HCT116 (cell line): Measurements from ENCODE around the gene APBA2. TPM values are rescaled to one million over a fixed set of nuclear protein-coding genes. Genes with fewer than 3 reads are reported as not detected.

Experiments
- ATAC-seq: fragments of 200-7000 bp; cut with Tn5 transposase; 2 replicates; pipeline ENCODE4 v1.9.1; 2020; ENCODE audit warnings: mild to moderate bottlenecking, moderate library complexity
- BruUV-seq: library from RNA; stranded (reverse); fragments of 400-500 nt; replicated peaks from 2 replicates; lab custom pipeline; 2021; lab: Mats Ljungman, UMichigan
- CTCF ChIA-PET: fragments of 300-600 bp; sonication (Branson Sonifier 250); formaldehyde crosslinking; loops from one replicate; lab custom pipeline; 2021; ENCODE audit warnings: antibody characterized with exemption; lab: Charles Lee
- POLR2A ChIA-PET: fragments of 300-600, 350-600 bp; sonication (Branson Sonifier 250); formaldehyde crosslinking; loops from one replicate; lab custom pipeline; 2021; ENCODE audit warnings: antibody characterized with exemption; lab: Charles Lee
- RAD21 ChIA-PET, 2 experiments: fragments of 300-600 bp; sonication (Branson Sonifier 250); formaldehyde crosslinking; loops; one replicate each; lab custom pipeline; 2023; ENCODE audit warnings: low total read pairs in 2 of 2; ENCODE audit not compliant: uncharacterized antibody in 2 of 2, unreplicated experiment in 2 of 2, low non-redundant PET in 1 of 2; lab: Charles Lee
- DNase-seq: peaks from one replicate; pipeline ENCODE4 v3.0.0-alpha.2; 2010; ENCODE audit warnings: low read depth, low spot score
- H2AFZ ChIP-seq: fragments of 200-600 bp; shearing (Covaris generic), sonication (generic); 2 replicates; pipeline ENCODE4 v1.6.1; 2017; ENCODE audit warnings: low read depth, mixed run types, mixed read lengths, antibody characterized with exemption, low read length; ENCODE audit not compliant: poor library complexity, severe bottlenecking
- H3K27ac ChIP-seq: 2 replicates; pipeline ENCODE4 v1.5.1; 2012; ENCODE audit warnings: low read depth, low read length
- H3K27me3 ChIP-seq: fragments of 200-600 bp; sonication (generic); 2 replicates; pipeline ENCODE4 v1.6.1; 2016; ENCODE audit warnings: mixed run types, low read length, mixed read lengths; ENCODE audit not compliant: insufficient read depth
- H3K36me3 ChIP-seq, 2 experiments: fragments of 200-500 bp in 1 of 2; fragments of 200-600 bp in 1 of 2; sonication (Bioruptor generic) in 1 of 2; sonication (generic) in 1 of 2; 2 replicates each; pipeline versions ENCODE4 v1.5.1 to v1.6.1; 2014 to 2016; ENCODE audit warnings: low read length in 2 of 2, inconsistent platforms in 1 of 2, mixed read lengths in 1 of 2, mixed run types in 1 of 2; ENCODE audit not compliant: insufficient read depth in 2 of 2, control insufficient read depth in 1 of 2
- H3K4me1 ChIP-seq, 2 experiments: fragments of 200-600 bp in 1 of 2; sonication (generic) in 1 of 2; 2 replicates each; pipeline versions ENCODE4 v1.5.1 to v1.6.1; 2012 to 2017; ENCODE audit warnings: low read length in 2 of 2, inconsistent platforms in 1 of 2, mild to moderate bottlenecking in 1 of 2, mixed read lengths in 1 of 2, mixed run types in 1 of 2, moderate library complexity in 1 of 2; ENCODE audit not compliant: insufficient read depth in 2 of 2, control insufficient read depth in 1 of 2
- H3K4me2 ChIP-seq: fragments of 200-600 bp; sonication (generic); 2 replicates; pipeline ENCODE4 v1.6.1; 2017; ENCODE audit warnings: mixed run types, low read length, mixed read lengths
- H3K4me3 ChIP-seq, 2 experiments: fragments of 200-600 bp in 1 of 2; sonication (generic) in 1 of 2; replicated peaks in 1 of 2; 2 replicates each; pipeline ENCODE4 v1.5.1; 2011 to 2016; ENCODE audit warnings: low read length in 2 of 2, control low read depth in 1 of 2, low read depth in 1 of 2, mild to moderate bottlenecking in 1 of 2, mixed read lengths in 1 of 2, mixed run types in 1 of 2
- H3K79me2 ChIP-seq: fragments of 200-600 bp; sonication (generic); 2 replicates; pipeline ENCODE4 v1.6.1; 2017; ENCODE audit warnings: mild to moderate bottlenecking, mixed run types, low read length, moderate library complexity, mixed read lengths; ENCODE audit not compliant: insufficient read depth
- H3K9ac ChIP-seq: fragments of 200-600 bp; sonication (generic); 2 replicates; pipeline ENCODE4 v1.6.1; 2016; ENCODE audit warnings: low read length, mixed read lengths
- H3K9me2 ChIP-seq: fragments of 200-600 bp; sonication (generic), shearing (Covaris generic); 2 replicates; pipeline ENCODE4 v1.6.1; 2017; ENCODE audit warnings: mixed run types, mild to moderate bottlenecking, moderate library complexity; ENCODE audit not compliant: insufficient read depth
- H3K9me3 ChIP-seq, 2 experiments: fragments of 200-500 bp in 1 of 2; fragments of 200-600 bp in 1 of 2; sonication (Bioruptor generic) in 1 of 2; sonication (generic) in 1 of 2; 2 replicates each; pipeline ENCODE4 v1.6.1; 2014 to 2017; ENCODE audit warnings: low read length in 2 of 2, mixed read lengths in 2 of 2, inconsistent platforms in 1 of 2, low read depth in 1 of 2, mild to moderate bottlenecking in 1 of 2, mixed run types in 1 of 2, moderate library complexity in 1 of 2; ENCODE audit not compliant: control insufficient read depth in 1 of 2, insufficient read depth in 1 of 2
- H4K20me1 ChIP-seq: fragments of 200-600 bp; sonication (generic), shearing (Covaris generic); 2 replicates; pipeline ENCODE4 v1.6.1; 2017; ENCODE audit warnings: mixed run types, mild to moderate bottlenecking, moderate library complexity; ENCODE audit not compliant: insufficient read depth
- CBX3 ChIP-seq: IDR thresholded peaks from 2 replicates; pipeline ENCODE4 v1.6.1; 2012; ENCODE audit warnings: low read depth
- EGR1 ChIP-seq: IDR thresholded peaks from 2 replicates; pipeline ENCODE4 v1.6.1; 2012; ENCODE audit warnings: low read depth
- EZH2 ChIP-seq: fragments of 200-600 bp; sonication (generic); IDR thresholded peaks from 2 replicates; pipeline ENCODE4 v1.6.1; 2017; ENCODE audit warnings: antibody characterized with exemption, mixed run types
- EZH2phosphoT487 ChIP-seq: fragments of 200-600 bp; IDR thresholded peaks from 2 replicates; pipeline ENCODE4 v1.6.1; 2018; ENCODE audit warnings: antibody characterized with exemption, borderline replicate concordance
- FOSL1 ChIP-seq: IDR thresholded peaks from 2 replicates; pipeline ENCODE4 v1.6.1; 2012; ENCODE audit warnings: low read depth
- POLR2A ChIP-seq: IDR thresholded peaks from 2 replicates; pipeline ENCODE4 v1.7.0; 2011; ENCODE audit warnings: borderline replicate concordance; ENCODE audit not compliant: insufficient read depth, insufficient read length; ENCODE audit errors: extremely low read depth
- POLR2AphosphoS5 ChIP-seq: IDR thresholded peaks from 2 replicates; pipeline ENCODE4 v1.6.1; 2011; ENCODE audit warnings: mild to moderate bottlenecking, low read depth, low read length, moderate library complexity
- RAD21 ChIP-seq: IDR thresholded peaks from 2 replicates; pipeline ENCODE4 v1.6.1; 2012; ENCODE audit warnings: low read depth, mild to moderate bottlenecking
- SIN3A ChIP-seq: IDR thresholded peaks from 2 replicates; pipeline ENCODE4 v1.6.1; 2012; ENCODE audit warnings: low read depth
- SRF ChIP-seq: IDR thresholded peaks from 2 replicates; pipeline ENCODE4 v1.6.1; 2012; ENCODE audit warnings: low read depth
- TCF7L2 ChIP-seq: IDR thresholded peaks from 2 replicates; pipeline ENCODE4 v1.7.0; 2011; ENCODE audit warnings: borderline replicate concordance, inconsistent platforms; ENCODE audit not compliant: insufficient read depth, insufficient read length; ENCODE audit errors: extremely low read depth
- ZFX ChIP-seq: fragments of 450-650 bp; IDR thresholded peaks from 2 replicates; pipeline ENCODE4 v1.6.1; 2017
- ZNF274 ChIP-seq: fragments of 200-500 bp; sonication (Bioruptor generic); IDR thresholded peaks from 2 replicates; pipeline ENCODE4 v1.6.1; 2014; ENCODE audit warnings: mild to moderate bottlenecking, low read depth, low read length, inconsistent platforms
- intact Hi-C: fragments of 100-400 bp; cut with micrococcal nuclease; formaldehyde crosslinking; loops from 2 replicates; pipeline ENCODE4 v1.10.0; 2022
- total RNA-seq: library from RNA; stranded (reverse); gene quantifications from one replicate; pipeline ENCODE4 v1.2.1, GENCODE V29; 2021; ENCODE audit not compliant: unreplicated experiment
- TF ChIP-seq, protein P1 (sequence below): IDR thresholded peaks from 2 replicates; pipeline ENCODE4 v1.6.1; 2011; ENCODE audit warnings: mild to moderate bottlenecking, low read length, moderate library complexity; ENCODE audit not compliant: insufficient replicate concordance; ENCODE audit errors: extremely low read depth
- TF ChIP-seq, protein P2 (sequence below): IDR thresholded peaks from 2 replicates; pipeline ENCODE4 v1.6.1; 2012
- TF ChIP-seq, protein P3 (sequence below): IDR thresholded peaks from 2 replicates; pipeline ENCODE4 v1.6.1; 2012

APBA2 gene
- total RNA-seq, 1 experiment from 2014 or later, result 0.47 TPM

DNA sequence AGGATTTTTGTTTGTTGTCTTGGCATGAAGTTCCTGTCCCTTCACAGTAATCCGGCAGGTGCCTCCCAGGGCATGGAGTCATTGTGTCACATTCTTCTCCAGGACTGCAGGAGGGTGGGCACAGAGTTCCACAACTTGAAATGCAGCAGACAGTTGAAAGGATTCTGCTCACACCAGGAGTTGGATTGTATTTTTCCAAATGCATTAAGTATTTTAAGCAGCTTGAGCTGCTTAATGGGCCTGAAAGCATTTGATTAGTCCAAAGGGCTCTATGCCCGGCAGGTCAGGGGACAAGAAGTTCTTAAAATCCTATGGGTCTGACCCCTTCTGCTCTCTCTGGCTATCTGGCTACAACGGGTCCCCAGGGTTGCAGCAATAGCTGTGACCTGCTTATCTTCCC, 92.9 kb downstream of the APBA2 start:
- H3K27ac ChIP-seq, result no peak overlapping the region
- no peaks in the 10 kb centered on the region for H4K20me1 ChIP-seq
- peaks cover 21% of the 10 kb centered on the region for H3K27me3 ChIP-seq
- H3K36me3 ChIP-seq, result no peaks in the 10 kb centered on the region
- no peak overlapping the region for H3K9ac ChIP-seq
- H3K9me2 ChIP-seq, result no peaks in the 10 kb centered on the region
- RAD21 ChIA-PET, result no interaction called here
- intact Hi-C loops, result loop anchor here (5.0 to 10.0 kb wide), 2 partner anchors 51 to 854 kb away; no protein-coding TSS in a partner anchor
- BruUV-seq, result no TSS peak
- no peak for ATAC-seq
- CTCF ChIA-PET, result interaction anchor here (1.5 kb wide), 1 partner anchor 44 kb away, joined by 3 read pairs; no protein-coding TSS in a partner anchor
- H3K79me2 ChIP-seq, result no peaks in the 10 kb centered on the region
- POLR2A ChIA-PET, result no interaction called here
- H3K4me3 ChIP-seq, result no peak overlapping the region
- no peak overlapping the region for H2AFZ ChIP-seq
- TF ChIP-seq, protein P1, sequence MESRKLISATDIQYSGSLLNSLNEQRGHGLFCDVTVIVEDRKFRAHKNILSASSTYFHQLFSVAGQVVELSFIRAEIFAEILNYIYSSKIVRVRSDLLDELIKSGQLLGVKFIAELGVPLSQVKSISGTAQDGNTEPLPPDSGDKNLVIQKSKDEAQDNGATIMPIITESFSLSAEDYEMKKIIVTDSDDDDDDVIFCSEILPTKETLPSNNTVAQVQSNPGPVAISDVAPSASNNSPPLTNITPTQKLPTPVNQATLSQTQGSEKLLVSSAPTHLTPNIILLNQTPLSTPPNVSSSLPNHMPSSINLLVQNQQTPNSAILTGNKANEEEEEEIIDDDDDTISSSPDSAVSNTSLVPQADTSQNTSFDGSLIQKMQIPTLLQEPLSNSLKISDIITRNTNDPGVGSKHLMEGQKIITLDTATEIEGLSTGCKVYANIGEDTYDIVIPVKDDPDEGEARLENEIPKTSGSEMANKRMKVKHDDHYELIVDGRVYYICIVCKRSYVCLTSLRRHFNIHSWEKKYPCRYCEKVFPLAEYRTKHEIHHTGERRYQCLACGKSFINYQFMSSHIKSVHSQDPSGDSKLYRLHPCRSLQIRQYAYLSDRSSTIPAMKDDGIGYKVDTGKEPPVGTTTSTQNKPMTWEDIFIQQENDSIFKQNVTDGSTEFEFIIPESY, result no peak
- no peak for TF ChIP-seq EZH2phosphoT487
- no peaks in the 10 kb centered on the region for H3K9me3 ChIP-seq
- DNase-seq, result no peak
- H3K4me2 ChIP-seq, result no peak overlapping the region
- H3K4me1 ChIP-seq, result peaks cover 0 to 14% of the 10 kb centered on the region in 2 experiments; a peak in 3 of 4 replicates

DNA sequence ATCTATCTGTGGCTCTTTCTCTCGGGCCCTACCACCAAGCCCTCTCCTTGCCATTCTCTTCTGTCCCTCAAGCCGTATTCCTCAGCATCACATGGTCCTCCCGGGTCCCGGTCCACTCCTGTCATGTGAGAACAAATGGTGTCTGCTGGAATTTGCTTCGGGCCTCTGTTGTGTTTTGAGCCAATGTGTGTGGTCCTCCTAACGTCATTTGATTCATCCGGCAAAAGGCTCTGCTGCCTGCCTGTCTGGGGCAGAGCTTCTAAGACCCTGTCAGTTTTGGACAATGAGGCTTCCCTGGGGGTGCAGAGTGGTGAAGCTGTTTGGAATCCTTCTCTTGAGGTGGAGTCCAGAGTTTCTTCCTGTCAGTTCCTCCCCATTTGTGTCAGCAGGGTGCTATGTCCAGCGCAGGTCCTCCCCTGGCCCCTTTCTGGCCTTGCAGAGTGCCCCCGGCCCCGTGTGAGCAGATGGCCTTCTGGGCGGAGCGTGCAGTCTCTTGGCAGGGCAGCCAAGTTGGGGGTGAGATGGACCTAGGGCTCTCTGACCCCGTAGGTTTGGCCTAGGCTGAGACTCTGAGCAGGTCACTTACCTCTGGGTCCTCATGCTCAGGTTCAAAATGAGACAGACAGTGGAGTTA, 93.6 kb downstream of the APBA2 start:
- peaks cover 21% of the 10 kb centered on the region for H3K27me3 ChIP-seq
- H3K36me3 ChIP-seq, result no peaks in the 10 kb centered on the region
- intact Hi-C loops, result loop anchor here (5.0 to 10.0 kb wide), 2 partner anchors 52 to 855 kb away; no protein-coding TSS in a partner anchor
- ChIA-PET RAD21 (no interaction called here), CTCF (no interaction called here), POLR2A (no interaction called here)
- ATAC-seq (no peak), DNase-seq (no peak)
- TF ChIP-seq RAD21, result no peak
- no peak for TF ChIP-seq POLR2AphosphoS5
- TF ChIP-seq CBX3, result no peak
- no peak for TF ChIP-seq SRF
- TF ChIP-seq EZH2, result no peak
- no peak for TF ChIP-seq EGR1
- TF ChIP-seq, protein P2, sequence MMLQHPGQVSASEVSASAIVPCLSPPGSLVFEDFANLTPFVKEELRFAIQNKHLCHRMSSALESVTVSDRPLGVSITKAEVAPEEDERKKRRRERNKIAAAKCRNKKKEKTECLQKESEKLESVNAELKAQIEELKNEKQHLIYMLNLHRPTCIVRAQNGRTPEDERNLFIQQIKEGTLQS, result no peak
- TF ChIP-seq, protein P3, sequence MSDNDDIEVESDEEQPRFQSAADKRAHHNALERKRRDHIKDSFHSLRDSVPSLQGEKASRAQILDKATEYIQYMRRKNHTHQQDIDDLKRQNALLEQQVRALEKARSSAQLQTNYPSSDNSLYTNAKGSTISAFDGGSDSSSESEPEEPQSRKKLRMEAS, result no peak
- TF ChIP-seq TCF7L2, result no peak
- TF ChIP-seq ZNF274, result no peak
- TF ChIP-seq FOSL1, result no peak
- no peak for TF ChIP-seq ZFX
- no peak for TF ChIP-seq SIN3A
- TF ChIP-seq, protein P1, result no peak
- TF ChIP-seq POLR2A, result no peak
- H3K4me3 ChIP-seq, result no peak overlapping the region
- H3K4me2 ChIP-seq, result no peak overlapping the region
- no peak overlapping the region for H3K9ac ChIP-seq
- BruUV-seq, result no TSS peak
- H3K9me3 ChIP-seq, result no peaks in the 10 kb centered on the region
- no peaks in the 10 kb centered on the region for H4K20me1 ChIP-seq
- H3K79me2 ChIP-seq, result no peaks in the 10 kb centered on the region
- no peak overlapping the region for H2AFZ ChIP-seq
- H3K9me2 ChIP-seq, result no peaks in the 10 kb centered on the region
- H3K4me1 ChIP-seq, result peaks cover 0 to 14% of the 10 kb centered on the region in 2 experiments; a peak in 3 of 4 replicates
- no peak overlapping the region for H3K27ac ChIP-seq
